ENCODE measurements around the gene USE1. TPM values are rescaled to one million over a fixed set of nuclear protein-coding genes. Genes with fewer than 3 reads are reported as not detected.
A peak's percentile ranks its signal among the peaks of the same experiment; 100 is the strongest.

USE1 gene
- total RNA-seq, 1 experiment from 2014 or later: 32.5 TPM

DNA sequence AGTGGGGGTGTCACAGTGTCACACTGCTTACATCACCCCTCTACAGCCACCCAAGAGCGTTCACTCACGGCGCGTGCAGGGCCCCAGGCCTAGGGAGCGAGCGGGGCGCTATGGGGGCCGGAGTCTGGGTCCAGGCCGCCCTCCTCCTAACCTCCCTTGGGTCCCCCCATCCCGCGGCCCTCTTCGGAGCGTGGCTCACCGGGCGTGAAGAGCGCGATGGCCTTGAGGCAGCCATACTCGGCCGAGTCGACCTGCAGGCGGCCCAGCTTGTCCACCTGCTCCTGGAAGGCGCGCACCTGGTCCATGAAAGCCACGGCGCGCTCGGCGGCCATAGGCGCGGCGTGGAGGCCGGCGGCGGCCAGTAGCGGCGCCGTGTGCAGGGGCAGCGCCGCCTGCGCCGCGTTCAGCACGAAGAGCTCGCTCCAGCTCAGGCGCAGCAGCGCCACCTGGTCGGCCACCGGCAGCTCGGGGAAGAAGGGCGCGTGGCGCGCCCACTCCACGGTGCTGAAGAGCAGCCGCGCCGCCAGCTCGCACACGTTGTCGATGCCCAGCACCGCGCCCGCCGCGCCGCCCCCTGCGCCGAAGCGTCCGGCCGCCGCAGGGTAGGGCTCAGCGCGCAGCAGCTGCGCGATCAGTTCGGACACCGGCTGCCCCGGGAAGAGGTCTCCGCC, 20.3 kb downstream of the USE1 start:
- Histone ChIP-seq H3K36me3 (ENCODE audit: low read depth, low read length) (peaks cover 24% of the 10 kb centered on the region; the same call in 1 of the 2 replicates), H3K4me3 (ENCODE audit: low read length) (peak overlapping the region; percentile 61), H3K9ac (ENCODE audit: low read length) (peak overlapping the region; percentile 37), H3K4me2 (ENCODE audit: low read length) (peak overlapping the region; percentile 66), H3K27ac (ENCODE audit: low read length) (no peak overlapping the region), H3K4me1 (ENCODE audit: insufficient read depth, low read length) (no peaks in the 10 kb centered on the region; the same call in 1 of the 2 replicates), H3K27me3 (ENCODE audit: low read length) (no peaks in the 10 kb centered on the region), H3K9me3 (ENCODE audit: low read length) (no peaks in the 10 kb centered on the region), H3K9me2 (replicated peaks; ENCODE audit: low read length) (no peaks in the 10 kb centered on the region), H2AFZ (ENCODE audit: low read length) (0 out of 2 replicates have a peak overlapping the region, but pooled peaks have one; percentile 34), H3K79me2 (ENCODE audit: low read length) (peaks cover 35% of the 10 kb centered on the region), H4K20me1 (ENCODE audit: low read length) (no peaks in the 10 kb centered on the region), H3F3A (ENCODE audit: low read length, unreplicated experiment) (no peaks in the 10 kb centered on the region)
- intact Hi-C loops (cut with micrococcal nuclease): no loop called here
- DNase-seq (no peak), ATAC-seq (peak; percentile 74)
- ChIA-PET POLR2A (ENCODE audit: unreplicated experiment) (no interaction called here), CTCF (interaction anchor here (0.6 kb wide), 1 partner anchor 9 kb away, joined by 5 read pairs; no protein-coding TSS in a partner anchor)
- BruUV-seq (replicated peaks): no TSS peak
- TF ChIP-seq, protein P1, sequence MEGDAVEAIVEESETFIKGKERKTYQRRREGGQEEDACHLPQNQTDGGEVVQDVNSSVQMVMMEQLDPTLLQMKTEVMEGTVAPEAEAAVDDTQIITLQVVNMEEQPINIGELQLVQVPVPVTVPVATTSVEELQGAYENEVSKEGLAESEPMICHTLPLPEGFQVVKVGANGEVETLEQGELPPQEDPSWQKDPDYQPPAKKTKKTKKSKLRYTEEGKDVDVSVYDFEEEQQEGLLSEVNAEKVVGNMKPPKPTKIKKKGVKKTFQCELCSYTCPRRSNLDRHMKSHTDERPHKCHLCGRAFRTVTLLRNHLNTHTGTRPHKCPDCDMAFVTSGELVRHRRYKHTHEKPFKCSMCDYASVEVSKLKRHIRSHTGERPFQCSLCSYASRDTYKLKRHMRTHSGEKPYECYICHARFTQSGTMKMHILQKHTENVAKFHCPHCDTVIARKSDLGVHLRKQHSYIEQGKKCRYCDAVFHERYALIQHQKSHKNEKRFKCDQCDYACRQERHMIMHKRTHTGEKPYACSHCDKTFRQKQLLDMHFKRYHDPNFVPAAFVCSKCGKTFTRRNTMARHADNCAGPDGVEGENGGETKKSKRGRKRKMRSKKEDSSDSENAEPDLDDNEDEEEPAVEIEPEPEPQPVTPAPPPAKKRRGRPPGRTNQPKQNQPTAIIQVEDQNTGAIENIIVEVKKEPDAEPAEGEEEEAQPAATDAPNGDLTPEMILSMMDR (conservative IDR thresholded peaks at IDR 0.05; ENCODE audit: low read depth, low read length): peak; percentile 25; the same call in 1 of the 2 replicates
- TF ChIP-seq EZH2phosphoT487 (IDR thresholded peaks at IDR 0.05; ENCODE audit: borderline replicate concordance, low read length): peak; percentile 59; the same call in 1 of the 2 replicates
- no peak for TF ChIP-seq EZH2 (IDR thresholded peaks at IDR 0.05; ENCODE audit: low read length, unreplicated experiment)

DNA sequence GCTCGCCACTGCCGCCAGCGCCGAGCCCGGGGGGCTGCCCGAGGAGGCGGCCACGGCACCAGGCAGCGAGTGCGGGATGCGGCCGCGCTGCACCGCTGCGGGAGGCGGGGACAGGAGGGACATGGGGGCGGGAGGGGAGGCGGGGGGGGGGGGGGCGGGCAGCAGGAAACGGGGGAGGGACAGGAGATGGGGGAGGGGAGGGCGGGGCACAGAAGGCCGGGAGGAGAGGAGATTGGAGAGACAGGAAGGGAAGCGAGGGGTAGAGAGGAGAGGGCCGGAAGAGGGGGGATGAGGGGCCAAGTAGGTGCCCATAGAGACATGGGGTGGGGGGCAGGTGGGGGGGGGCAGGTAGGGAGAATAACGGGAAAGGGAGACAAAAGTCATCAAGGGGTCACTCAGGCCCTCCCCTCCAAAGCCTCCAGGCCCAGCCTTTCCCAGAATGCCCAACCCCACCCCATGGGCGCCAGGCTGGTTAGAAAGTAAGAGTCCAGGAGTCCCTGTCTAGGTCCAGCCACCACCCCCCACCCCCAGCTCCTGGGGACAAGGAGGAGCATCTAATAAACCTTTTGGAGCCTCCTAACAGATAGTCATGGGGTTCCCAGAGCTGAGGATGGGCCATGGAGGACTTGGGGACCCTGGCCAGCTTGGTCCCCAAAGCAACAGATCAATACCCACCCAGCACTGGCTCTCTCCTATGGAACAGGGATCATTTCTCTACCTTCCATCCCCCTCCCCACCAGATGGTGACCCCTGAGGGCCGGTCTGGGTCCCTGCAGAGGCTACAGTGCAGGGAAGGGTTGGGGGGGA, 21.0 kb downstream of the USE1 start:
- ATAC-seq (peak; percentile 28), DNase-seq (no peak)
- peak overlapping the region; percentile 66 for H3K4me2 ChIP-seq (ENCODE audit: low read length)
- ChIA-PET CTCF (interaction anchor here (0.6 kb wide), 2 partner anchors 8 to 45 kb away, joined by 3 to 5 read pairs; no protein-coding TSS in a partner anchor), POLR2A (ENCODE audit: unreplicated experiment) (no interaction called here)
- intact Hi-C loops (cut with micrococcal nuclease): no loop called here
- no peak overlapping the region for H3K27ac ChIP-seq (ENCODE audit: low read length)
- H3F3A ChIP-seq (ENCODE audit: low read length, unreplicated experiment): no peaks in the 10 kb centered on the region
- peak overlapping the region; percentile 37; the same call in 1 of the 2 replicates for H3K9ac ChIP-seq (ENCODE audit: low read length)
- H3K9me3 ChIP-seq (ENCODE audit: low read length): no peaks in the 10 kb centered on the region
- no peaks in the 10 kb centered on the region; the same call in 1 of the 2 replicates for H3K4me1 ChIP-seq (ENCODE audit: insufficient read depth, low read length)
- no TSS peak for BruUV-seq (replicated peaks)
- H4K20me1 ChIP-seq (ENCODE audit: low read length): no peaks in the 10 kb centered on the region; the same call in 1 of the 2 replicates
- H3K27me3 ChIP-seq (ENCODE audit: low read length): no peaks in the 10 kb centered on the region
- no peak overlapping the region for H2AFZ ChIP-seq (ENCODE audit: low read length)
- peaks cover 42% of the 10 kb centered on the region for H3K79me2 ChIP-seq (ENCODE audit: low read length)
- no peaks in the 10 kb centered on the region for H3K9me2 ChIP-seq (replicated peaks; ENCODE audit: low read length)
- H3K36me3 ChIP-seq (ENCODE audit: low read depth, low read length): peaks cover 19% of the 10 kb centered on the region; the same call in 1 of the 2 replicates
- TF ChIP-seq EZH2 (IDR thresholded peaks at IDR 0.05; ENCODE audit: low read length, unreplicated experiment) (no peak), EZH2phosphoT487 (IDR thresholded peaks at IDR 0.05; ENCODE audit: borderline replicate concordance, low read length) (no peak)
- TF ChIP-seq, protein P1 (conservative IDR thresholded peaks at IDR 0.05; ENCODE audit: low read depth, low read length): no peak
- peak overlapping the region; percentile 61; the same call in 1 of the 2 replicates for H3K4me3 ChIP-seq (ENCODE audit: low read length)

All from PC-3 (cell line).